ENCODE data around the gene ZNF266. TPM values are rescaled to one million over a fixed set of nuclear protein-coding genes. Genes with fewer than 3 reads are reported as not detected.

The ZNF266 gene
- total and polyA plus RNA-seq, 2 of the 13 experiments (the other 11 are each of a cell fraction or from before 2014, with no cell fraction given) = 19.8 to 20.8 TPM

- Histone ChIP-seq H2AFZ (ENCODE audit: low read length) (no peak overlapping the region), H3K79me2 (ENCODE audit: insufficient read depth, low read length) (peaks cover 17% of the 10 kb centered on the region), H3K9ac (ENCODE audit: insufficient read depth, low read depth, low read length) (no peak overlapping the region), H3K4me3 (replicated peaks in 1 of 3; ENCODE audit: insufficient read depth in 1 of 3, low read depth in 2 of 3, low read length in 3 of 3) (no peak overlapping the region), H3K4me1 (ENCODE audit: insufficient read depth, low read length) (peaks cover 17% of the 10 kb centered on the region), H3K27ac (ENCODE audit: extremely low read length, insufficient read depth, low read length) (no peak overlapping the region), H3K4me2 (ENCODE audit: low read depth, low read length) (no peak overlapping the region), H3K9me3 (ENCODE audit: low read length) (no peaks in the 10 kb centered on the region), H4K20me1 (ENCODE audit: insufficient read depth, low read length) (no peaks in the 10 kb centered on the region), H3K36me3 (replicated peaks in 1 of 2; ENCODE audit: control insufficient read depth in 1 of 2, insufficient read depth in 2 of 2, low read length in 2 of 2) (peaks cover 10 to 21% of the 10 kb centered on the region in 2 experiments; a peak in 3 of 5 replicates), H3K27me3 (ENCODE audit: control insufficient read depth in 1 of 2, insufficient read depth in 2 of 2, low read length in 2 of 2) (no peaks in the 10 kb centered on the region; a peak in 1 of 5 replicates)
- TF ChIP-seq SMC3 (IDR thresholded peaks at IDR 0.05; ENCODE audit: low read length) (peak; percentile 50), CTCF (CRISPR knock-in tag; IDR thresholded peaks at IDR 0.05) (peak; percentile 73), ARID5B (CRISPR knock-in tag; IDR thresholded peaks at IDR 0.05) (no peak), CBX5 (CRISPR knock-in tag; IDR thresholded peaks at IDR 0.05; ENCODE audit: borderline replicate concordance) (peak; percentile 13; the same call in 1 of the 2 replicates), STAG1 (CRISPR knock-in tag; IDR thresholded peaks at IDR 0.05) (peak; percentile 61)
- in situ Hi-C loops (cut with HindIII; ENCODE audit: extremely low pct_ligation_motif_present, low pct_unique_long_range_greater_than_20kb) = no loop called here
- ATAC-seq = no peak
- no TSS peak for BruUV-seq (replicated peaks)
- ChIA-PET CTCF (ENCODE audit: low intra/inter-chr PET ratio, low total read pairs) (interaction anchor here (1.2 kb wide), 1 partner anchor 119 kb away, joined by 3 read pairs; no protein-coding TSS in a partner anchor), POLR2A (no interaction called here)
- DNase-seq (ENCODE audit: low spot score) = no peak
- WGBS (ENCODE audit: low lambda C conversion rate) = 100% methylated on average over 5 of the region's 7 CpGs
- intact Hi-C loops (cut with micrococcal nuclease; ENCODE audit: unreplicated experiment) = loop anchor here (10.0 kb wide), 1 partner anchor 297 kb away; no protein-coding TSS in a partner anchor
- FAIRE-seq = no peak
Measured at GRCh38 chr19:9431475-9431874, 3.9 kb downstream of the ZNF266 start.
